H1 (cell line): Measurements from ENCODE around the gene CHTF18. TPM values are rescaled to one million over a fixed set of nuclear protein-coding genes. Genes with fewer than 3 reads are reported as not detected.

Source experiments
- EGR1 ChIP-seq: IDR thresholded peaks from 2 replicates; pipeline ENCODE4 v1.6.1; 2011; ENCODE audit warnings: low read depth, low read length, borderline replicate concordance
- KDM1A ChIP-seq: fragments of 200-600, 300-600 bp; sonication (generic); IDR thresholded peaks from 2 replicates; pipeline ENCODE4 v1.7.1; 2016; ENCODE audit warnings: mild to moderate bottlenecking, low read length, borderline replicate concordance
- SUZ12 ChIP-seq: fragments of 200-600 bp; sonication (generic); IDR thresholded peaks from 2 replicates; pipeline ENCODE4 v1.6.1; 2012; ENCODE audit warnings: mild to moderate bottlenecking, inconsistent platforms, low read length, moderate library complexity, mixed read lengths
- ZNF274 ChIP-seq: IDR thresholded peaks from 2 replicates; pipeline ENCODE4 v1.7.0; 2012; ENCODE audit warnings: low read length, borderline replicate concordance; ENCODE audit errors: extremely low read depth
- polyA plus RNA-seq, 7 experiments: library from polyadenylated mRNA; depleted of rRNA in 3 of 7; stranded (reverse) in 5 of 7; unstranded in 2 of 7; fragments of >200 nt in 5 of 7; fragments of 200-250 nt in 2 of 7; gene quantifications; 1 replicate in 5 of 7; 2 replicates in 1 of 7; 4 replicates in 1 of 7; pipeline versions ENCODE4 v1.2.1 to v1.2.3, GENCODE V29; 2011 to 2013; ENCODE audit warnings: missing spikeins in 2 of 7, mixed read lengths in 2 of 7
- total RNA-seq: library from RNA; stranded (reverse); fragmentation: NEBNext Ultra II Directional; extraction: Animal tissue kit (Norgen Biotek cat#: 25700); gene quantifications from 2 replicates; pipeline ENCODE4 v1.2.1, GENCODE V29; 2021

CHTF18 gene
- total and polyA plus RNA-seq, 2 of the 8 experiments (the other 6 are each of a cell fraction or from before 2014, with no cell fraction given), result 75.3 to 104 TPM

- TF ChIP-seq EGR1 (no peak), SUZ12 (no peak), ZNF274 (no peak), KDM1A (no peak)
- TF ChIP-seq, all 59 proteins: peak for 0
Measured at GRCh38 chr16:793414-793813, 5.0 kb downstream of the CHTF18 start (continued).
